Skin of body (tissue), 2 donors: ENCODE results near the gene KIAA1755. TPM values are rescaled to one million over a fixed set of nuclear protein-coding genes. Genes with fewer than 3 reads are reported as not detected.

Experiments
- DNase-seq: peaks from one replicate; lab custom pipeline; 2025; lab: John Stamatoyannopoulos, UW
- total RNA-seq: library from RNA; depleted of rRNA; stranded (reverse); fragments of >200 nt; gene quantifications from one replicate; pipeline ENCODE4 v1.2.3, GENCODE V29; 2014

Gene KIAA1755
- total RNA-seq, 1 donor from 2014 or later: 1.3 TPM

GRCh38 chr20:38190166-38190565 is 70.4 kb downstream of the KIAA1755 start:
- no peak for DNase-seq

- DNase-seq: no peak
Measured at GRCh38 chr20:38187517-38187916, 73.0 kb downstream of the KIAA1755 start.

GRCh38 chr20:38186788-38187221 is 73.7 kb downstream of the KIAA1755 start:
- no peak for DNase-seq

GRCh38 chr20:38184101-38184500 is 76.4 kb downstream of the KIAA1755 start:
- DNase-seq: no peak

- no peak for DNase-seq
Measured at GRCh38 chr20:38181971-38182370, 78.6 kb downstream of the KIAA1755 start.

GRCh38 chr20:38181207-38181801 is 79.2 kb downstream of the KIAA1755 start:
- DNase-seq: no peak

GRCh38 chr20:38180781-38181180 is 79.8 kb downstream of the KIAA1755 start:
- DNase-seq: no peak

GRCh38 chr20:38179846-38180245 is 80.7 kb downstream of the KIAA1755 start:
- no peak for DNase-seq

GRCh38 chr20:38178581-38178980 is 82.0 kb downstream of the KIAA1755 start:
- DNase-seq: no peak

GRCh38 chr20:38178065-38178491 is 82.5 kb downstream of the KIAA1755 start:
- no peak for DNase-seq

- DNase-seq: no peak
Measured at GRCh38 chr20:38177201-38177600, 83.3 kb downstream of the KIAA1755 start.

GRCh38 chr20:38175304-38176180 is 85.0 kb downstream of the KIAA1755 start:
- no peak for DNase-seq

- no peak for DNase-seq
Measured at GRCh38 chr20:38173237-38174156, 87.0 kb downstream of the KIAA1755 start.

GRCh38 chr20:38172408-38172807 is 88.1 kb downstream of the KIAA1755 start:
- DNase-seq: no peak

- DNase-seq: no peak
Measured at GRCh38 chr20:38171675-38172043, 88.9 kb downstream of the KIAA1755 start.

- DNase-seq: no peak
Measured at GRCh38 chr20:38170826-38171674, 89.5 kb downstream of the KIAA1755 start.

- no peak for DNase-seq
Measured at GRCh38 chr20:38170219-38170825, 90.2 kb downstream of the KIAA1755 start.

- DNase-seq: no peak
Measured at GRCh38 chr20:38169636-38170193, 90.8 kb downstream of the KIAA1755 start.

- no peak for DNase-seq
Measured at GRCh38 chr20:38168791-38169589, 91.5 kb downstream of the KIAA1755 start.
